ENCODE data around the gene GPA33.

GPA33 gene

DNA sequence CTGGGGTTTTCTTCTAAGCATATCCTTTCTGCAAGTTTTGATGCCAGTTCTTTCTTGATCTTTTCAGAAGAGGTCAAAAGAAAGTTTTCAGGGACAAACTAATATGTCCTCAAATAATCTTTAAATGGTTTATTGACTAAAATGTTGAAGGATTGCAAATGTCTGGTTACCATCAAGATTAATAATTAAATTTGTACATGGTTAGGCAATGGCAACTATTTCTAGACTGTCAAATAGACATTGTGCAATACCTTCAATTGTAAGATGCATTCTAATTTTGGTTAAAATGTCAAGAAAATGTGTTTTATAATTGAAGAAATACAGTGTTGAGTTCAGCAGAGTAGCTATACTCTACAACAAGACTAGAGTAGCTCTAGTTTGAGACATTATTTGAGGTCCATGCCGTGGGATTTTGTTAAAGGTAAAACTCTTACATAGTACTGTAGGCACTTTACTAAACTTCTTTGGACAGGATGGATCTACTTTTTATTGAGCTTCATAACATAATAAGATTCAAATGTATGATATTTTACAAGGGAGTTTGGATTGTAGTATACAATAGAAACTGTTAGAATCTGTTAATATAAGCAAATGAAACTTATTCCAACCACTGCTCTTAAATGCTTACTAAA, 78.5 kb downstream of the GPA33 start:
- no peak overlapping the region for H3K27ac ChIP-seq
- H3K4me3 ChIP-seq: no peak overlapping the region

GRCh38 chr1:167003711-167004110, 86.5 kb downstream of the GPA33 start:
- Histone ChIP-seq H3K27ac (no peak overlapping the region), H3K4me3 (no peak overlapping the region)

All from skin epidermis (tissue), 12 donors.